ENCODE measurements around the gene ASCC2.
"Not testable (repeated sequence)": the region's sequence is repeated elsewhere in the genome, so short reads cannot be mapped to it uniquely, and the experiment has no call there.

The ASCC2 gene

GRCh38 chr22:29860006-29860766, 22.1 kb upstream of the ASCC2 start:
- no peak for TF ChIP-seq CTCF (IDR thresholded peaks at IDR 0.05; ENCODE audit: borderline replicate concordance, control extremely low read depth, extremely low read depth, insufficient read depth, missing control alignments)
- in situ Hi-C loops (cut with MboI; ENCODE audit: low sequenced_read_pairs, unreplicated experiment) = no loop called here
- no peak for DNase-seq (ENCODE audit: low spot score)

GRCh38 chr22:29859030-29859429, 21.0 kb upstream of the ASCC2 start:
- DNase-seq (ENCODE audit: low spot score); in situ Hi-C loops (cut with MboI; ENCODE audit: low sequenced_read_pairs, unreplicated experiment): not testable (repeated sequence)

- no peak for TF ChIP-seq CTCF (IDR thresholded peaks at IDR 0.05; ENCODE audit: borderline replicate concordance, control extremely low read depth, extremely low read depth, insufficient read depth, missing control alignments)
- in situ Hi-C loops (cut with MboI; ENCODE audit: low sequenced_read_pairs, unreplicated experiment) = no loop called here
- DNase-seq (ENCODE audit: low spot score) = no peak
Observed at GRCh38 chr22:29856496-29856895, 18.4 kb upstream of the ASCC2 start.

GRCh38 chr22:29855611-29856181, 17.6 kb upstream of the ASCC2 start:
- no peak for TF ChIP-seq CTCF (IDR thresholded peaks at IDR 0.05; ENCODE audit: borderline replicate concordance, control extremely low read depth, extremely low read depth, insufficient read depth, missing control alignments)
- DNase-seq (ENCODE audit: low spot score) = no peak
- in situ Hi-C loops (cut with MboI; ENCODE audit: low sequenced_read_pairs, unreplicated experiment) = no loop called here

- in situ Hi-C loops (cut with MboI; ENCODE audit: low sequenced_read_pairs, unreplicated experiment) = no loop called here
- DNase-seq (ENCODE audit: low spot score) = no peak
- TF ChIP-seq CTCF (IDR thresholded peaks at IDR 0.05; ENCODE audit: borderline replicate concordance, control extremely low read depth, extremely low read depth, insufficient read depth, missing control alignments) = no peak
Observed at GRCh38 chr22:29854432-29854831, 16.4 kb upstream of the ASCC2 start.

GRCh38 chr22:29848111-29848510, 10.0 kb upstream of the ASCC2 start:
- no peak for DNase-seq (ENCODE audit: low spot score)
- no peak for TF ChIP-seq CTCF (IDR thresholded peaks at IDR 0.05; ENCODE audit: borderline replicate concordance, control extremely low read depth, extremely low read depth, insufficient read depth, missing control alignments)
- in situ Hi-C loops (cut with MboI; ENCODE audit: low sequenced_read_pairs, unreplicated experiment) = no loop called here

GRCh38 chr22:29846290-29846689, 8.2 kb upstream of the ASCC2 start:
- no peak for TF ChIP-seq CTCF (IDR thresholded peaks at IDR 0.05; ENCODE audit: borderline replicate concordance, control extremely low read depth, extremely low read depth, insufficient read depth, missing control alignments)
- DNase-seq (ENCODE audit: low spot score) = no peak
- in situ Hi-C loops (cut with MboI; ENCODE audit: low sequenced_read_pairs, unreplicated experiment) = no loop called here
